NCI-H128 (cell line): ENCODE measurements around the gene PCDHGA8.
"Not testable (repeated sequence)": the region's sequence is repeated elsewhere in the genome, so short reads cannot be mapped to it uniquely, and the experiment has no call there.

Source experiments
- DNase-seq: peaks from one replicate; lab custom pipeline; 2025; ENCODE audit not compliant: unreplicated experiment; lab: John Stamatoyannopoulos, UW

The PCDHGA8 gene

DNA sequence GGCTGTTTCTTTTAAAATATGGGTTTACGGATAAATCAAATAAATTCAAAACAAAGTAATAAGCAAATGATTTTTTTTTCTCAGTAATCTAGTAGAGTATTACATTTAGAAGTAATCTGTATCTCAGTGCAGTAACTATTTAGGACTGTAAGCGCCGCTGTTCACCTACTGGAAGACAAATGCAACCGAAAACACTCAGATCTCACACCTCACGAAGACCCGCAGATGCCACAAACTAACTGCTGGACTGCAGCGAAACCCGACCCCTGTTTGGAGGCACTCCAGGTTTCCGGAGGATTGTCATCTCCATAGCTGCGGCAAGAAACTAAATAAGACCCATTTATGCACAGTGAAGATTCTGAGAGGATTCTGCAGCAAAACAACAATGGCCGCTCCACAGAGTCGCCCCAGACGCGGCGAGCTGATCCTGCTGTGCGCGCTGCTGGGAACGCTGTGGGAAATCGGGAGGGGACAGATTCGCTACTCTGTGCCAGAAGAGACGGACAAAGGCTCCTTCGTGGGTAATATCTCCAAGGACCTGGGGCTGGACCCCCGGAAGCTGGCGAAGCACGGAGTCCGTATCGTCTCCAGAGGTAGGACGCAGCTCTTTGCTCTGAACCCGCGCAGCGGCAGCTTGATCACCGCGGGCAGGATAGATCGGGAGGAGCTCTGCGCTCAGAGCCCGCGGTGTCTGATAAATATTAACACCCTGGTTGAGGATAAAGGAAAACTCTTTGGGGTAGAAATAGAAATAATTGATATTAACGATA is at the start of gene PCDHGA8:
Gene PCDHGA8, plus strand, starts transcription at position 205 of the 770 bp plus-strand sequence. Its CDS starts 181 bp downstream, at position 386.
- no peak for DNase-seq

GRCh38 chr5:141342773-141343172 is 49.7 kb upstream of the PCDHGA8 start:
- no peak for DNase-seq

DNA sequence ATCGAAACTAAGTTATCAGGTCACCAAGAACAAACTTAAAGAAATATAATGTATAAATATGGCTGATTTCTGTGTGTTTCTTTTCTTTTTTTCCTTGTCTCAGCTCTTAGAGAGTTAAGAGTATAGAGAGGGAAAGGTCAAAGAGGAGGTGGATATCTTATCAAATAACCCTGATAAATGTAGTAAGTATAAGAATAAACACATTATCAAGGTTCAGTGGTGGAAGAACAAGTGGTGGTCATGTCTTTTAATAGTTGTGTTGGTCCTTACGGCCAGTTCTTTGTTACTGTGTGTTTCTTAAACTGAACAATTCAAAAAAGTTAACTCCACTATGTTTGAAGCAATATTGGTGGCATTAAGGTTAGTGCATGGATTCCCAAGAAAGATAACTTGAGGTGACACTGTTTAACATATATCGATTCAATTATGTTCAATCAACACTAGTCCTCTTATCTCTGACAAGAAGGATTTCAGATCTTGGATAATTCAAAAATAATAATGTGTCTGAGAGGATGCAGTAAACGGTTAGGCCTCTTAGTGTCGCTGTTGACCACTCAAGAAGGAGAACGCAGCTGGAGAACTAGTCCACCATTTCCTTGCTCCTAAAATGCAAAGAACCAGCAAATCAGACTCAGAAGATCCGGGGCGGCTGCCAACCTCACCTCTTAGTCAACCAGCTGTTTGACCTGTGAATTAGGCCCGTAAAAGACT is 49.0 kb upstream of the PCDHGA8 start, which contains the start of gene PCDHGA3:
Gene PCDHGA3, plus strand, starts transcription at position 588 of the 711 bp plus-strand sequence. CDS start 205 bp downstream, outside the sequence.
- no peak for DNase-seq

- DNase-seq, result no peak
Observed at GRCh38 chr5:141343953-141344463, 48.4 kb upstream of the PCDHGA8 start.

GRCh38 chr5:141345327-141345726 is 47.1 kb upstream of the PCDHGA8 start:
- no peak for DNase-seq

GRCh38 chr5:141346017-141346416 is 46.4 kb upstream of the PCDHGA8 start:
- DNase-seq, result not testable (repeated sequence)

- DNase-seq, result no peak
Observed at GRCh38 chr5:141349917-141350619, 42.4 kb upstream of the PCDHGA8 start, which contains the start of gene PCDHGB1. PCDHGB1 (plus strand) TSS chr5:141350099; CDS start chr5:141350261, 162 bp downstream.

GRCh38 chr5:141351591-141351990 is 40.8 kb upstream of the PCDHGA8 start:
- no peak for DNase-seq

- DNase-seq, result no peak
Observed at GRCh38 chr5:141354900-141355469, 37.4 kb upstream of the PCDHGA8 start, which contains the start of gene PCDHGA4. PCDHGA4 (plus strand) TSS chr5:141355021; CDS start chr5:141355108, 87 bp downstream.

GRCh38 chr5:141355641-141356040 is 36.8 kb upstream of the PCDHGA8 start:
- DNase-seq, result no peak

GRCh38 chr5:141356133-141356532 is 36.3 kb upstream of the PCDHGA8 start:
- DNase-seq, result no peak

DNA sequence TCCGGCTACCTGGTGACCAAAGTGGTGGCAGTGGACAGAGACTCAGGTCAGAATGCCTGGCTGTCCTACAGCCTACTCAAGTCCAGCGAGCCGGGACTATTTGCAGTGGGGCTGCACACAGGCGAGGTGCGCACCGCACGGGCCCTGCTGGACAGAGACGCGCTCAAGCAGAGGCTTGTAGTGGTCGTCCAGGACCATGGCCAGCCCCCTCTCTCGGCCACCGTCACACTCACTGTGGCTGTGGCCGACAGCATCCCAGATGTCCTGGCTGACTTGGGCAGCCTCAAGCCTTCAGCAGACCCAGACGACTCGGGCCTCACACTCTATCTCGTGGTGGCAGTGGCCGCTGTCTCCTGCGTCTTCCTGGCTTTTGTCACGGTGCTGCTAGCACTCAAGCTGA is 35.5 kb upstream of the PCDHGA8 start:
- DNase-seq, result no peak

GRCh38 chr5:141359790-141360426 is 32.5 kb upstream of the PCDHGA8 start, which contains the start of gene PCDHGB2:
PCDHGB2 (plus strand) TSS chr5:141359994; CDS start chr5:141360136, 142 bp downstream.
- DNase-seq, result peak; percentile 17

GRCh38 chr5:141360685-141361084 is 31.7 kb upstream of the PCDHGA8 start:
- no peak for DNase-seq

- DNase-seq, result no peak
Observed at GRCh38 chr5:141362719-141363118, 29.7 kb upstream of the PCDHGA8 start.

GRCh38 chr5:141363952-141364660 is 28.3 kb upstream of the PCDHGA8 start, which contains the start of gene PCDHGA5:
PCDHGA5 (plus strand) TSS chr5:141364162; CDS start chr5:141364331, 169 bp downstream.
- no peak for DNase-seq

GRCh38 chr5:141366016-141366896 is 26.2 kb upstream of the PCDHGA8 start:
- no peak for DNase-seq
